HG02884 (cell line): ENCODE measurements around the gene ANTXR1.

ENCODE experiments used
- ATAC-seq: cut with Tn5 transposase; IDR thresholded peaks from one replicate; pipeline ENCODE4 v1.9.1; 2021; ENCODE audit warnings: mild to moderate bottlenecking, moderate library complexity; ENCODE audit not compliant: unreplicated experiment

The ANTXR1 gene

DNA sequence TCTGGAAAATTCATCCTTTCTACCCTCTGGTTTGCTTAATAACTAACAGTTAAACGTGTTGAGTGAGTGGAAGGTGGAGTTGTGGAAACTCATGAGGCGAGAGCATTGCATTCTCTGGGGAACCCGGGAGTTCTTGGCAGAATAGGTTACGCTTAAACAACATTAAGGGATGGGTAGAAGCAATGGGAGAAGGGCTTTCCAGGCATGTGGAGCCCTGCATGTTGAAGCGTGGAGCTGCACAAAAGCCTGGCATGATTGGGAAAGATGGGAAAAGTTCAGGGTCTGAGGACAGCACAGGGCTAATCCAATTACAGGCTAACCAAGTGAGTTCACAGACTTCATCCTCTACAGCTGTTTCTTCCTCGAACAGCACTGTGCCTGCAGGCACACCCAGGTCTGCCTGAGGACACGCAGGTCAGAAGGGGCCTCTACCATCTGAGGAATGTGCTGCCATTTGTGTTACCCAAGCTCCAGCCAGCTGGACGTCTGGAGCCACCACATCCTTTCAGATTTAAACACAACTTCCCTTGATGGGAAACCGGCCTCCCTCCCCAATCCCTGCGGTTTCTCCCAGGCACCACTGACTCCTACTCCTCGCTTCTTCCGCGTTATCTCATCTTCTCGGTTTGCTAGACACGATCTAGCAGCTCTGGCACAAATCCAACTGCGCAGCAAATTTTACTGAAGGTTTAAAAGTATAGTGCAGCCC, 164.2 kb downstream of the ANTXR1 start:
- no peak for ATAC-seq

DNA sequence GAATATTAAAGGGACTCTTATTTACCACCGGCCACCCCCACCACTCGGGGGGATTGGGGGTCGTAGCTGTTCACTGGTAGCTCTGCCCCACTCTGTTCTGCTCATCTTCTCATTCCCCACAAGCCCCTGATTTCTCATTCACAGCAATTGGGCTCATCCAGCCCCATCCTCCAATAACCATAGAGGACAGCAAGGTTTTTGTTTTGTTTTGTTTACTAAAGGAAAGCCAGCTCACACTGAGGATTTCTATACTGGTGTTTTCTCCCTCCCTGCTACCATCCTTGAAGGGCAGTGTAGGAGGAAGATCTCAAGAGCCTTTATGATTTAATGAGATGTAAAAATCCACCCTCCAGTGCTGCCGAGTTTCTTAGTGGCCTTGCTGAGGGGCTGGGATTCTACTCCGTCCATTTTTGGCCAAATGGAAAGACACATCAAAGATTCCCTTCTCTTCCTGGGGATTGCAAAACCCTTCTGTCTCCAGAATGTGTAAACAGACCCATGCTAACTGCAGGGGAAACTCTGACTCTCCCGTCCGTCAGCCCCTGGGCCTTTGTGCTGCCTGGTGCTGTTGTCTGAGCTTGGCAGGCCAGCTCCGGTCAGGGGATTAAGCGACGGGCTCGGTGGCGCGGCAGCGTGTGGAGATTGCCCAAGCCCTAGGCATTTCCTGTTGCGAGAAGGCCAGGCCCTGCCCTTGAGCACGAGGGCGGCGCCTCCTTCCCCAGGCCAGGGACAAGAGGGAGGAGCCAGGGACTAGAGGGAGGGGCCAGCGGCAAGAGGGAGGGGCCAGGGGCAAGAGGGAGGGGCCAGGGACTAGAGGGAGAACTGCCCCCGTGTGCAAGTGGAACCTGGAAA, 165.0 kb downstream of the ANTXR1 start:
- ATAC-seq = no peak

DNA sequence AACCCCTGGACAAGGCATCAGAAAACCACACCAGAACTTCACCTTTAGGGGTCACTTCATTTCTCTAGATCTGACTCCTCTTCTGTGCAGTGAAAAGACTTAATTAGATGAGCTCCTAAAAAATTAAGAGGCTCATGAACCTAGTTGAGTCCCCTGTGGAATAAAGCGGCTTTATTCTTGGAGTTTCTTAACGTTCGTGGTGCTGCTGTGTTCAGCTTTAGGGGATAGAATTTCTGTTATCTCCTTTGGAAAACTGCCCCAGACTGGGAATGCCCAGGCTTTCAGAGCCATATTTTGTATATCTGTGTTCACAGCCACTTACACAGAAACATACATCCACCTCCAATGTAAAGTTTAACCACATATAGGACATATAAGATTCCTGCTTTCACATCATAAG, 165.8 kb downstream of the ANTXR1 start:
- no peak for ATAC-seq

GRCh38 chr2:69180227-69180626, 167.2 kb downstream of the ANTXR1 start:
- no peak for ATAC-seq

- ATAC-seq = no peak
Observed at GRCh38 chr2:69180974-69181373, 168.0 kb downstream of the ANTXR1 start.

- no peak for ATAC-seq
Observed at GRCh38 chr2:69181806-69182427, 168.9 kb downstream of the ANTXR1 start.

DNA sequence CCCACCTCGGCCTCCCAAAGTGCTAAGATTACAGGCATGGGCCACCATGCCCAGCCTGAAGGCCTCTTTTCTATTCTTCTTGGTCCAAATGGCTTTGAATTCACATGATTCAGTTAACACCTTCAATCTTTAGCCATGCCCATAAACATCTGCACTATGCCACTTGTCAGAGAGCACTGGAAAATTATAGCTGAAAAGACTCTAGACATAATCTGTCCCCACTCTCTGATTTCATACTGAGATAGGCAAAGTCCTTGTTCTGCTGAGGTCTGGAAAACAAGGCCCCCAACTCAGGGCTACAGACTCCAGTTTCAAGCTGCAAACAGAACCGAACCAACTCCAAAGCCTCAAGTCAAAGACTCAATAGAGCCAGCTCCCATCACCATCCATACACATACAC, 170.7 kb downstream of the ANTXR1 start:
- ATAC-seq = no peak

- no peak for ATAC-seq
Observed at GRCh38 chr2:69184224-69184623, 171.2 kb downstream of the ANTXR1 start.

- no peak for ATAC-seq
Observed at GRCh38 chr2:69185807-69186206, 172.8 kb downstream of the ANTXR1 start.

GRCh38 chr2:69186614-69187013, 173.6 kb downstream of the ANTXR1 start:
- no peak for ATAC-seq

- no peak for ATAC-seq
Observed at GRCh38 chr2:69188182-69188900, 175.4 kb downstream of the ANTXR1 start.

- no peak for ATAC-seq
Observed at GRCh38 chr2:69190743-69191404, 177.9 kb downstream of the ANTXR1 start.

GRCh38 chr2:69191634-69192033, 178.7 kb downstream of the ANTXR1 start:
- no peak for ATAC-seq

DNA sequence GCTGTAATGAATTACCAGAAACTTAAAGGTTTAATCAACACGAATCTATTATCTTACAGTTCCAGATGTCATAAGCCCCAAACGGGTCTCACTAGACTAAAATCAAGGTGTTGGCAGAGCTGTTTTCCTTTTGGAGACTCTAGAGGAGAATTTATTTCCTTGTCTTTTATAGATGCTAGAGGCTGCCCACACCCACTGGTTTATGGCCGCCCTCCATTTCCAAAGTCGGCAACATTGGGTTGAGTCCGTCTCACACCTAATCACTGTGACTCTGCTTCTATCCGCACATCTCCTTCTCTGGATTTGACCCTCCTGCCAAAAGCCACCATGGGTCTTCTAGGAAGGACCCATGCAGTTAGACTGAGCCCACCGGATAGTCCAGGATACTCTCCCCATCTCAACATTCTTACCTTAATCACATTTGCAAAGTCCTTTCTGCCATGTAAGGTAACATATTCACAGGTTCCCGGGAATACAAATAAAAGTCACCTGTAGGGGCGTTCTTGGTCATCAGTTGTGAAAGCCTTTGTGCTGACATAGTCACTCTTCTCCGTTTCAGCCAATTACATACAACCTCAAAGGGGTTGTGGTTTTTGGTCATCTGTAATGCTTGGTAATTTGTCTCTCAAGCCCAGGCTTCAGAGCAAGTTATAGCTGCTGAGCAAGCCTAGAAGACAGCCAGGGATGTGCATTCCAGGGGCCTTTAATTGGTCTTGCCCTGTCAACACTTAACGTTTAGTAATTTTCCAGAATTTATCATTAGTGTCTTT, 179.4 kb downstream of the ANTXR1 start:
- no peak for ATAC-seq

DNA sequence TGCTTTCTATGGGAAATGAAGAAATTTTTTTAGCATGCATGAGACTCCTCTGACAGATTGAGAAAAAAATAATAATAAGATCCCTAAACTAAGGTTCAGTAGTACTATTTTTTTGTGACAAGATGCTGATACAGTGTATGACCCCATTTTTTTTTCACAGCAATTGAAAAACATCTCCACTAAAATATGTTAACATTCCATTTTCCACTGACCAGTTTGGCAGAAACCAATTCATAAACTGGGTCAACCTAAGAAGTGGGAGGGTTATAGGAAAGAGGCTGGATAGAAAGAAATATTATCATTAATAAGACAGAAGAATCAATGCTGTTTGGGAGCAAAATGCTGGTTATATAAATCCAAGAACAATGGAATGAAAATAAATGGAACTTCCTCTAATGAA, 182.7 kb downstream of the ANTXR1 start:
- ATAC-seq = no peak

DNA sequence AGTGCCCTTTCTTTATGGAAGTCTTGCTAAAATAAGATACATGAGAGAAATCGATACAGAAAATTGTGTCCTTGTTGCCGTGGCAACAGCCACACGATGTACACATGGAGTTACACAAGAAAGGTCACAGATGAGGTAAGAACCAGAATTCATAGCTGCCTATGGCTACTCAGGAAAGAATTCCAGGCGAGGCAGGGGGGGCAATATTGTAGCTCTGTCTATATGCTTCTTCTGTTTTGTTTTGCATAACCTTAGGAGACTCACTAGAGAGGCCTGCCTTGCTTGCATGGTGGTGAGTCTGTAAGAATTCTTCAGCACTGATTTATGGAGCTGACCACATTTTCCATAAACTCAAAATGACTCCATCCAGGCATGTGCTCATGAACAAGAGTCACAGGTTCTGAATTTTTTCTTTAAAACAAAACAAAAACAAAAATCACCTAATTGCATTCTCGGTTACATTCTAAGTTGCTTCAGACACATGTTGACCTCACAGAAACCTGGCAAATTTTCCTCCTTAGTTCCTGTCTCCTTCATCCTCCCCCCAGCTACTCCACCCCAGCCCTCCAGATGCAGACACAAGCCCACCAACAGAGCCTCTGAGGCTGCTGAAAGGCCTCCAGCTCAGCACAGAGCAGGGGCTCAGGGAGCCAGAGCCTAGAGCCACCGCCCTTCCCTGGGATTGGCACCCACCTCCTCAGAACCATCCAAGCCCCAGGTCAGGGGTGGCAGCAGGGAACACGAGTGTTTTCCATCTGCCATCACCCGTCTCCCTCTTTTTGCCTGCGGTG, 183.5 kb downstream of the ANTXR1 start:
- ATAC-seq = no peak

DNA sequence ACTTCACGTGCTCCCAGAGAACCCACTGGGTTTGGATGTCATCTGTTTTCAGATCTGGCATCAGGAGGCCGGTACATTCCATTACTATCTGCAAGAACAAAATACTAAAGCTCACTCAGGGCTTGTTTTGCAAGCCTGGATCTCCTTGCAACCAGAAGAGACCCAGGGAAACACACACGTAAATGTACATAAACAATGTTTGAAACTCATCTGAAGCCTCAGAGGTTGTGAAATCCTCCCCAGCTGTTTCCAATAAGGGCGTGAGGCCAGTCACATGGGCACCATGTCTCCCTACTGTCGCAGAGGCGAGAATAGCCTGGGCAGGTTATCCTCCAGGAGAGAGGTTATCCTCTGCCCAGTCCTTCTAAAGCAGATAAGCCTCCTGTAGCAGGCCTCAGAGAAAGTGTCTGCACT, 187.1 kb downstream of the ANTXR1 start:
- ATAC-seq = no peak

GRCh38 chr2:69201259-69201658, 188.3 kb downstream of the ANTXR1 start:
- no peak for ATAC-seq

DNA sequence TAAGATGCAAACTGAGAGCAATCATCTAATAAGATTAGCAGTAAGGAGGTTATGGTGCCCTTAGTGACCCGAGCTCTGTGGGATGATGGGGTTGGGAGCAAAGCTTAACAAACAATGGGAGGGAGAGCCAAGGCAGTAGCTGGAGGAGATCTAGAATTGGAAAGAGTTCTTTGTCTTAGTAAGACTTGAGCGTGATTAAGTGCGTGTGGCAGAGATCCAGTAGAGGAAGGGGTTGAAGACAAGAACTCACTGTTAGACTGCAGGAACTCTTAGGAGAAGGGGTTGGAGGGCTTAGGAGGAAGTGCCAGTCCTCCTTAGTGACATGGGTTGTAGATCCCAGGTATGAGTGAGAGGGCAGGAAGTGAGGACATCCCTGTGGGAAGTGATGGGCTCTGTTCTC, 189.3 kb downstream of the ANTXR1 start:
- no peak for ATAC-seq
